Parathyroid adenoma (tissue), 2 donors: ENCODE results near the gene UNC93B1.
A peak's percentile ranks its signal among the peaks of the same experiment; 100 is the strongest.

ENCODE experiments used
- H2AFZ ChIP-seq: fragments of 300-600 bp; sonication (generic); one replicate; pipeline ENCODE4 v1.7.0; 2017; ENCODE audit warnings: antibody characterized with exemption, mild to moderate bottlenecking
- H3K27ac ChIP-seq: fragments of 300-600 bp; sonication (generic); one replicate; pipeline ENCODE4 v1.7.0; 2017
- H3K27me3 ChIP-seq: fragments of 300-600 bp; sonication (generic); one replicate; pipeline ENCODE4 v1.7.0; 2017; ENCODE audit warnings: low read length; ENCODE audit not compliant: control insufficient read depth, insufficient read depth
- H3K36me3 ChIP-seq: fragments of 300-600 bp; sonication (generic); one replicate; pipeline ENCODE4 v1.7.0; 2017; ENCODE audit warnings: low read length; ENCODE audit not compliant: control insufficient read depth, insufficient read depth
- H3K4me1 ChIP-seq: fragments of 300-600 bp; sonication (generic); one replicate; pipeline ENCODE4 v1.7.0; 2017; ENCODE audit warnings: control low read depth
- H3K4me2 ChIP-seq: fragments of 300-600 bp; sonication (generic); one replicate; pipeline ENCODE4 v1.7.0; 2017; ENCODE audit warnings: low read length
- H3K4me3 ChIP-seq: fragments of 300-600 bp; sonication (generic); one replicate; pipeline ENCODE4 v1.7.0; 2017; ENCODE audit warnings: low read depth, low read length
- H3K79me2 ChIP-seq: fragments of 300-600 bp; sonication (generic); one replicate; pipeline ENCODE4 v1.7.0; 2017; ENCODE audit warnings: control low read depth
- H3K9ac ChIP-seq: fragments of 300-600 bp; sonication (generic); one replicate; pipeline ENCODE4 v1.7.0; 2017; ENCODE audit warnings: mild to moderate bottlenecking
- H3K9me3 ChIP-seq: fragments of 300-600 bp; sonication (generic); one replicate; pipeline ENCODE4 v1.7.0; 2017; ENCODE audit warnings: low read length; ENCODE audit not compliant: control insufficient read depth
- TF ChIP-seq, protein P1 (sequence below): fragments of 300-600 bp; sonication (generic); IDR thresholded peaks from one replicate; pipeline ENCODE4 v1.7.0; 2017; ENCODE audit warnings: antibody characterized with exemption, mild to moderate bottlenecking
- donor health status: primary hyperparathyroidism.

Gene UNC93B1

DNA sequence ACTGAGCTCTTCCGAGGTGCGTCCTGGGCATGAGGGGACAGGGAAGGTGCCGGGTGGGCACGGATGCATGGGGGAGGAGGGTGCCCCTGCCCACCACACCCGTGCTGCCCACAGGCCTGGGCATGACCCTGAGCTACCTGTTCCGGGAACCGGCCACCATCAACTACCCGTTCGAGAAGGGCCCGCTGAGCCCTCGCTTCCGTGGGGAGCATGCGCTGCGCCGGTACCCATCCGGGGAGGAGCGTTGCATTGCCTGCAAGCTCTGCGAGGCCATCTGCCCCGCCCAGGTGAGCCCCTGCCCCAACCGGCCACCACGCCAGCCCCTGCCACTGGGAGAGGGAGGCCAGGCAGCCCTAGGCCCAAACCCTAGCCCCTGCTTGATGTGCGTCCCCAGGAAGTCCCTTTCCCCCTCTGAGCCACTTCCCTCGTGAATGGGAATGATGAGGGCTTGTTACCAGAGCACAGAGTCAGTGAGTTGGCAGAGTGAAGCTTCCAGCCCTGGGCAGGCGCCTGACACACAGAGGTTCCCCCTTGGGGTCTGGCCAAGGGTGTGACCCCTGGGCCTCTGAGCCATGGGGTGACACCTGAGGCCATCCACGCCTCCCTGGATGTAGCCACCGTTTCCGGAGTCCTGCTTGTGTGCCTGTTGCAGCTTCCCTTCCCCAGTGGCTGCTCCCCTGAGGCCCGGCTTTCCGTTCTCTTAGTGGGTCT lies 29.3 kb upstream of the UNC93B1 start:
- no peak overlapping the region for H3K27ac ChIP-seq
- H2AFZ ChIP-seq = no peak overlapping the region
- no peaks in the 10 kb centered on the region for H3K9me3 ChIP-seq
- no peak overlapping the region for H3K4me2 ChIP-seq
- H3K36me3 ChIP-seq = no peaks in the 10 kb centered on the region
- no peak overlapping the region for H3K9ac ChIP-seq
- H3K79me2 ChIP-seq = peaks cover 6% of the 10 kb centered on the region
- H3K4me1 ChIP-seq = peaks cover 6% of the 10 kb centered on the region
- no peaks in the 10 kb centered on the region for H3K27me3 ChIP-seq
- TF ChIP-seq, protein P1, sequence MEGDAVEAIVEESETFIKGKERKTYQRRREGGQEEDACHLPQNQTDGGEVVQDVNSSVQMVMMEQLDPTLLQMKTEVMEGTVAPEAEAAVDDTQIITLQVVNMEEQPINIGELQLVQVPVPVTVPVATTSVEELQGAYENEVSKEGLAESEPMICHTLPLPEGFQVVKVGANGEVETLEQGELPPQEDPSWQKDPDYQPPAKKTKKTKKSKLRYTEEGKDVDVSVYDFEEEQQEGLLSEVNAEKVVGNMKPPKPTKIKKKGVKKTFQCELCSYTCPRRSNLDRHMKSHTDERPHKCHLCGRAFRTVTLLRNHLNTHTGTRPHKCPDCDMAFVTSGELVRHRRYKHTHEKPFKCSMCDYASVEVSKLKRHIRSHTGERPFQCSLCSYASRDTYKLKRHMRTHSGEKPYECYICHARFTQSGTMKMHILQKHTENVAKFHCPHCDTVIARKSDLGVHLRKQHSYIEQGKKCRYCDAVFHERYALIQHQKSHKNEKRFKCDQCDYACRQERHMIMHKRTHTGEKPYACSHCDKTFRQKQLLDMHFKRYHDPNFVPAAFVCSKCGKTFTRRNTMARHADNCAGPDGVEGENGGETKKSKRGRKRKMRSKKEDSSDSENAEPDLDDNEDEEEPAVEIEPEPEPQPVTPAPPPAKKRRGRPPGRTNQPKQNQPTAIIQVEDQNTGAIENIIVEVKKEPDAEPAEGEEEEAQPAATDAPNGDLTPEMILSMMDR = no peak
- no peak overlapping the region for H3K4me3 ChIP-seq

DNA sequence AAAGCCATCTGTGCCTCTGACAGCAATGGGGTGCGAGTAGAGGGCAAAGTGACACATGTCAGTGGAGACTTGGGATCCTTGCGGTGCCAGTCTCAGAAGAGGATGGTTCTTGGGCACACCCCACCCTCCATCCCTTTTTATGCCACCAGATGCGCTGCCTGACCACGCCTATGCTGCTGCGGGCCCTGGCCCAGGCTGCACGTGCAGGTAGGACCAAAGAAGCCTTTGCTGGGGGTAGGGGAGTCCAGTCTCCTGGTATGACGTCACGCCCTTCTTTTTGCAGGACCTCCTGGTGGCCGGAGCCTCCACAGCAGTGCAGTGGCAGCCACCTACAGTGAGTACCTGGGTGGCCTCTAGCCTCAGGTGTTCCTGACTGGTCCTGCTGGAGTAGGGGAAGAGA lies 28.1 kb upstream of the UNC93B1 start:
- Histone ChIP-seq H3K36me3 (no peaks in the 10 kb centered on the region), H2AFZ (no peak overlapping the region), H3K27me3 (no peaks in the 10 kb centered on the region), H3K79me2 (peaks cover 6% of the 10 kb centered on the region), H3K9me3 (no peaks in the 10 kb centered on the region), H3K4me3 (no peak overlapping the region), H3K27ac (no peak overlapping the region), H3K4me1 (peaks cover 3% of the 10 kb centered on the region), H3K4me2 (peak overlapping the region; percentile 86), H3K9ac (no peak overlapping the region)
- TF ChIP-seq, protein P1 = no peak

DNA sequence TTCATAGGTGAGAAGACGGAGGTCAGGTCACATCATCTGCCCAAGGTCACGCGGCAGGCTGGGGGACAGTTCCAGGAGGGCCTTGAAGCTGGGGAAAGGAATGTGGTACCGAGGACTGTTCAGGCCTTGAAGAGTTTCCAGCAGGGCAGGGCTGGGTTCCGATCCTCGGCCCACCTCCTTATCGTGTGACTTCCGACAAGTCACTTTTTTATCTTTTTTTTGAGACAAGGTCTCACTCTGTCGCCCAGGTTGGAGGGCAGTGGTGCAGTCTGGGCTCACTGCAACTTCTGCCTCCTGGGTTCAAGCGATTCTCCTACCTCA lies 27.2 kb upstream of the UNC93B1 start:
- H3K4me1 ChIP-seq = peaks cover 3% of the 10 kb centered on the region
- no peaks in the 10 kb centered on the region for H3K36me3 ChIP-seq
- peak overlapping the region; percentile 86 for H3K4me2 ChIP-seq
- H3K79me2 ChIP-seq = peaks cover 6% of the 10 kb centered on the region
- no peaks in the 10 kb centered on the region for H3K9me3 ChIP-seq
- no peaks in the 10 kb centered on the region for H3K27me3 ChIP-seq
- peak overlapping the region; percentile 84 for H3K9ac ChIP-seq
- peak overlapping the region; percentile 90 for H3K4me3 ChIP-seq
- H3K27ac ChIP-seq = peak overlapping the region; percentile 81
- peak overlapping the region; percentile 87 for H2AFZ ChIP-seq
- TF ChIP-seq, protein P1 = no peak

DNA sequence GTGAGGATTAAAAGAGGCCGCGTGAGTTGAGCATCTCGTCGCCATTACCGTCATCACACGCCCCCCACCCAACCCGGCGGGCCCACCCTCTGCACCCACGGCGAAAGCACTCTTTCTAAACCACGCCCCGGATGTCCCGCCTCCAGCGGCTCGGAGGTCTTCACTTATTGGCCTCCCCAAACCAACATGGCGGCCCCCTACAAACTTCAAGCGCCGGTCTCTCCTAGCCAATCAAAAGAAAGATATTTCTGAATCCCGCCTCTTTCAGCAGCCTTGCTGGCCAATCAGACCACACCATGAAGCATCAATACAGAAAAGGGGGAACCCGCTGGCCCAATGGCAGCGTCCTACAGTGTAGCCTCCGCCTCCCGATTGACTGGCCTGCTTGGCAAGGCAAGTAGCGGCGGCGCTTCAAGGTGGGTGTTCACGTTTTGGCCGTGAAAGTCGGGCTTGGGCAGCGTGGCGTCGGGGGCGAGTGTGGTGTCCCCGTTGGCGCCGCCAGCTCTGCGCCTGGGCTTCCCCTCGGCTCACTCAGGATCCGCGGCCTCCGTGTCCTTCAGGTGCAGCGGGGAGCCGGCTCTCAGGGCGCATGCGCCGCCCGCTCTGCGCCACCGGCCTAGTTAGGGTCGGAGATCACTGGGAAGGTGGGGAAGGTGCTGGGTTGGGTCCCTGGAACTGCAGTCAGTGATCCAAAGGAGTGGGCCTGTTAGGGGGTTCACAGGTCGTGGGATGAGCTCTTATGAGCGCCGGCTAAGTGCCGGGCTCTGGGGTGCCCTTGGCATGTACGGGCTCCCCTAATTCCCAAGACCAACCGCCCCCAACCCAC lies 26.6 kb upstream of the UNC93B1 start, which contains the start of gene NDUFS8:
NDUFS8 (plus strand) TSS at position 364 of the 826 bp plus-strand sequence. CDS start 1,471 bp downstream, outside the sequence.
- Histone ChIP-seq H3K9me3 (no peaks in the 10 kb centered on the region), H3K4me3 (peak within 1 kb of the TSS; percentile 90), H3K27me3 (no peaks in the 10 kb centered on the region), H3K9ac (peak within 1 kb of the TSS; percentile 84), H3K4me1 (peaks cover 3% of the 10 kb centered on the region), H3K27ac (peak within 1 kb of the TSS; percentile 81), H3K4me2 (peak within 1 kb of the TSS; percentile 86), H3K36me3 (no peaks in the 10 kb centered on the region), H3K79me2 (peaks cover 6% of the 10 kb centered on the region), H2AFZ (peak within 1 kb of the TSS; percentile 87)
- TF ChIP-seq, protein P1 = no peak
